ENCODE data around the gene CFI.
A peak's percentile ranks its signal among the peaks of the same experiment; 100 is the strongest.

The CFI gene

GRCh38 chr4:109801895-109802319 lies at the start of gene CFI:
TSS of gene CFI (minus strand) at chr4:109801999. CDS start at chr4:109801971, 28 bp downstream.
- no peak for DNase-seq

- DNase-seq: no peak
Observed at GRCh38 chr4:109850601-109851000, 48.8 kb upstream of the CFI start.

GRCh38 chr4:109848501-109848900 lies 46.7 kb upstream of the CFI start:
- no peak for DNase-seq

GRCh38 chr4:109847896-109848442 lies 46.2 kb upstream of the CFI start, which contains the start of gene LRIT3:
TSS of gene LRIT3 (plus strand) at chr4:109848107. CDS start at chr4:109848202, 95 bp downstream.
- DNase-seq: no peak

GRCh38 chr4:109846395-109847098 lies 44.7 kb upstream of the CFI start:
- DNase-seq: no peak

- no peak for DNase-seq
Observed at GRCh38 chr4:109836985-109837384, 35.2 kb upstream of the CFI start.

GRCh38 chr4:109833756-109834155 lies 32.0 kb upstream of the CFI start:
- no peak for DNase-seq

- DNase-seq: no peak
Observed at GRCh38 chr4:109827672-109828071, 25.9 kb upstream of the CFI start, which contains the start of gene RRH. TSS of gene RRH (plus strand) at chr4:109827972. CDS start at chr4:109828028, 56 bp downstream.

- DNase-seq: no peak
Observed at GRCh38 chr4:109826719-109827118, 24.9 kb upstream of the CFI start.

- DNase-seq: no peak
Observed at GRCh38 chr4:109821185-109821584, 19.4 kb upstream of the CFI start.

- DNase-seq: no peak
Observed at GRCh38 chr4:109820563-109820962, 18.8 kb upstream of the CFI start.

GRCh38 chr4:109818268-109818667 lies 16.5 kb upstream of the CFI start:
- no peak for DNase-seq

GRCh38 chr4:109816894-109817293 lies 15.1 kb upstream of the CFI start:
- DNase-seq: no peak

GRCh38 chr4:109816082-109816442 lies 14.3 kb upstream of the CFI start:
- peak; percentile 21 for DNase-seq

GRCh38 chr4:109815151-109816081 lies 13.6 kb upstream of the CFI start, which contains the start of gene GAR1:
TSS of gene GAR1 (plus strand) at chr4:109815762. CDS start at chr4:109816165, 403 bp downstream.
- peak; percentile 78 for DNase-seq

- no peak for DNase-seq
Observed at GRCh38 chr4:109811707-109812106, 9.9 kb upstream of the CFI start.

- DNase-seq: no peak
Observed at GRCh38 chr4:109810552-109811387, 9.0 kb upstream of the CFI start.

- no peak for DNase-seq
Observed at GRCh38 chr4:109809655-109810054, 7.9 kb upstream of the CFI start.

- no peak for DNase-seq
Observed at GRCh38 chr4:109803924-109804571, 2.2 kb upstream of the CFI start.

GRCh38 chr4:109801099-109801789 lies 555 bp downstream of the CFI start:
- DNase-seq: no peak

GRCh38 chr4:109798866-109799265 lies 2.9 kb downstream of the CFI start:
- no peak for DNase-seq

All from activated CD4-positive, alpha-beta T cell treated with anti-CD3 and anti-CD28 coated beads for 1 hour (primary cell).